ENCODE results near the gene C9orf43.

DNA sequence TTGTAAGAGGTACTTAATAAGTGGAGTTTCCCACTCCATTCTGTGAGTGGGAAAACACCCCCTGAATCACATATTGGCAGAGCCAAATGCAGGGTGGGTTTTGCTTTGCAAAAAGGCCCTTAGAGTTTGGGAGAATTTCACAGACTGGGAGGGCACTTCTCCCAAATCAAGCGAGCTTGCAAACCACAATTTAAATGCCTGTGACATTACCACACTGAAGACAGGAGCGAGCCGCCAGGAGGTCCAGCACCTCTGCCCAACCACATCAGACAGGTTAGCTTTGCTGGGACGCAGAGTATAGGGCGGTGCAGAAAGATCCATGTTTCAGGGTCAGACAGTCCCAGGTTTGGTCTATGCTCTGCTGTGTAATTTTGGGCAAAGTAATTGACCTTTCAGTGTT is 11.8 kb upstream of the C9orf43 start:
- TF ChIP-seq, protein P1, sequence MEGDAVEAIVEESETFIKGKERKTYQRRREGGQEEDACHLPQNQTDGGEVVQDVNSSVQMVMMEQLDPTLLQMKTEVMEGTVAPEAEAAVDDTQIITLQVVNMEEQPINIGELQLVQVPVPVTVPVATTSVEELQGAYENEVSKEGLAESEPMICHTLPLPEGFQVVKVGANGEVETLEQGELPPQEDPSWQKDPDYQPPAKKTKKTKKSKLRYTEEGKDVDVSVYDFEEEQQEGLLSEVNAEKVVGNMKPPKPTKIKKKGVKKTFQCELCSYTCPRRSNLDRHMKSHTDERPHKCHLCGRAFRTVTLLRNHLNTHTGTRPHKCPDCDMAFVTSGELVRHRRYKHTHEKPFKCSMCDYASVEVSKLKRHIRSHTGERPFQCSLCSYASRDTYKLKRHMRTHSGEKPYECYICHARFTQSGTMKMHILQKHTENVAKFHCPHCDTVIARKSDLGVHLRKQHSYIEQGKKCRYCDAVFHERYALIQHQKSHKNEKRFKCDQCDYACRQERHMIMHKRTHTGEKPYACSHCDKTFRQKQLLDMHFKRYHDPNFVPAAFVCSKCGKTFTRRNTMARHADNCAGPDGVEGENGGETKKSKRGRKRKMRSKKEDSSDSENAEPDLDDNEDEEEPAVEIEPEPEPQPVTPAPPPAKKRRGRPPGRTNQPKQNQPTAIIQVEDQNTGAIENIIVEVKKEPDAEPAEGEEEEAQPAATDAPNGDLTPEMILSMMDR (IDR thresholded peaks at IDR 0.05): no peak
- TF ChIP-seq POLR2A (IDR thresholded peaks at IDR 0.05): no peak
